Mesenteric fat pad (tissue), 1 donor: ENCODE measurements around the gene SYNE1. TPM values are rescaled to one million over a fixed set of nuclear protein-coding genes. Genes with fewer than 3 reads are reported as not detected.
"Not testable (repeated sequence)": the region's sequence is repeated elsewhere in the genome, so short reads cannot be mapped to it uniquely, and the experiment has no call there.

Experiments used
- DNase-seq: peaks from one replicate; pipeline ENCODE4 v3.0.0-alpha.2; 2020; ENCODE audit warnings: low spot score
- total RNA-seq: library from RNA; stranded (reverse); fragmentation: NEBNext Ultra II Directional; extraction: Animal tissue kit (Norgen Biotek cat#: 25700); gene quantifications from one replicate; pipeline ENCODE4 v1.2.1, GENCODE V29; 2021
- donor health status: DM: yes; HTN: yes; CAD: no.

SYNE1 gene
- total RNA-seq, 1 donor from 2014 or later = 84.2 TPM

GRCh38 chr6:152147269-152147668, 489.9 kb downstream of the SYNE1 start:
- DNase-seq = no peak

GRCh38 chr6:152146385-152146784, 490.8 kb downstream of the SYNE1 start:
- no peak for DNase-seq

GRCh38 chr6:152143359-152143758, 493.8 kb downstream of the SYNE1 start:
- DNase-seq = no peak

- DNase-seq = no peak
Observed at GRCh38 chr6:152142105-152142504, 495.1 kb downstream of the SYNE1 start.

GRCh38 chr6:152138344-152138743, 498.8 kb downstream of the SYNE1 start:
- not testable (repeated sequence) for DNase-seq

GRCh38 chr6:152136449-152136825, 500.7 kb downstream of the SYNE1 start:
- DNase-seq = no peak

GRCh38 chr6:152135755-152136448, 501.3 kb downstream of the SYNE1 start:
- DNase-seq = no peak

GRCh38 chr6:152130441-152130840, 506.7 kb downstream of the SYNE1 start:
- DNase-seq = no peak

- DNase-seq = no peak
Observed at GRCh38 chr6:152129691-152130151, 507.4 kb downstream of the SYNE1 start.

- DNase-seq = no peak
Observed at GRCh38 chr6:152127432-152128165, 509.6 kb downstream of the SYNE1 start.

- no peak for DNase-seq
Observed at GRCh38 chr6:152124429-152125074, 512.6 kb downstream of the SYNE1 start.

- DNase-seq = no peak
Observed at GRCh38 chr6:152123076-152123475, 514.1 kb downstream of the SYNE1 start.

- no peak for DNase-seq
Observed at GRCh38 chr6:152122434-152122833, 514.7 kb downstream of the SYNE1 start.

GRCh38 chr6:152121910-152122309, 515.3 kb downstream of the SYNE1 start:
- DNase-seq = no peak

GRCh38 chr6:152119831-152120230, 517.3 kb downstream of the SYNE1 start:
- no peak for DNase-seq

GRCh38 chr6:152118678-152119077, 518.5 kb downstream of the SYNE1 start:
- no peak for DNase-seq

- DNase-seq = no peak
Observed at GRCh38 chr6:152118224-152118623, 518.9 kb downstream of the SYNE1 start.

- no peak for DNase-seq
Observed at GRCh38 chr6:152117156-152118133, 519.7 kb downstream of the SYNE1 start.

GRCh38 chr6:152112491-152113261, 524.5 kb downstream of the SYNE1 start:
- DNase-seq = no peak
